ENCODE results near the gene GABBR2. TPM values are rescaled to one million over a fixed set of nuclear protein-coding genes. Genes with fewer than 3 reads are reported as not detected.

Gene GABBR2
- total and polyA plus RNA-seq, 2 donors = 0.04 to 0.53 TPM

DNA sequence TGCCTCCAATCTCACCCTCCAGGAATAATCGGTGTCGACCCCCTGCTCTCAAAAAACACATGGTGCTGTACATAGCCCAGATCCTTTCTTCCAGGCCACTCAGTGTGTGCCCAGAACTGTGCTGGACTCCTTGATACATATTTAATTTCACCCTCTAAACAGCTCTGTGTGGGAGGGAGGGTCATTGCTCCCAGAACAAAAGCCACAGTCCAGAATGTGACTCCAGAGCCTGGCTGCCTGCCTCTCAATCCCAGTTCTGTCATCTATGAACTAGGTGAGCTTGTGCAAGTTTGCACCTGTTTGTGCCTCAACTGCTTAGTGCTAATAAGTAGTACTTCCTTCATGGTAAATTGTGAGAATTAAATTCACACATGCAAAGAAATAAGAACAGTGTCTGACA, 93.1 kb downstream of the GABBR2 start:
- Histone ChIP-seq H3K4me1 (ENCODE audit: insufficient read depth) (no peaks in the 10 kb centered on the region), H3K36me3 (ENCODE audit: insufficient read depth) (no peaks in the 10 kb centered on the region), H3K4me3 (ENCODE audit: low read depth, low read length) (no peak overlapping the region), H3K27ac (ENCODE audit: low read depth) (no peak overlapping the region)
- 76% methylated on average over 2 of the region's 2 CpGs for WGBS
- no peak for DNase-seq (ENCODE audit: extremely low spot score)

DNA sequence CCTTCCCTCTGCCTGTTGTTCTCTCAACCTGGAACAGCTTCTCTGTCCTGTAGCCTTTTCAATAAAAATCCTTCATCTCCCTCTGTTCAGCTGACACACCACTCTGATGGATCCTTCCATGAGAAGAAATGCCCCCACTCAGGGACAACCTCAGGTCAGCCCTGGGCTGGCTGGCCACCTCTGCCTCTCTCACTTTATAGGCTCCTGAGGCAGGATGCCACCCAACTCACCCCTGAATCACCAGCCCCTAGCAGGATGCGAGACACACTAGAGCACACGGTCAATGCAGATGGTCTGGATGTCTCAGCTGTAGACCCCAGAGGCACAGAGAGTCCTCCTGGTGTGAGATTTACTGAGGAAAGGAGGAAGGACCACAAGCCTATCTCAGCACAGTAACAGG, 93.8 kb downstream of the GABBR2 start:
- 79% methylated on average over 2 of the region's 2 CpGs for WGBS
- H3K36me3 ChIP-seq (ENCODE audit: insufficient read depth) = no peaks in the 10 kb centered on the region
- no peaks in the 10 kb centered on the region for H3K4me1 ChIP-seq (ENCODE audit: insufficient read depth)
- no peak overlapping the region for H3K4me3 ChIP-seq (ENCODE audit: low read depth, low read length)
- no peak overlapping the region for H3K27ac ChIP-seq (ENCODE audit: low read depth)
- no peak for DNase-seq (ENCODE audit: extremely low spot score)

DNA sequence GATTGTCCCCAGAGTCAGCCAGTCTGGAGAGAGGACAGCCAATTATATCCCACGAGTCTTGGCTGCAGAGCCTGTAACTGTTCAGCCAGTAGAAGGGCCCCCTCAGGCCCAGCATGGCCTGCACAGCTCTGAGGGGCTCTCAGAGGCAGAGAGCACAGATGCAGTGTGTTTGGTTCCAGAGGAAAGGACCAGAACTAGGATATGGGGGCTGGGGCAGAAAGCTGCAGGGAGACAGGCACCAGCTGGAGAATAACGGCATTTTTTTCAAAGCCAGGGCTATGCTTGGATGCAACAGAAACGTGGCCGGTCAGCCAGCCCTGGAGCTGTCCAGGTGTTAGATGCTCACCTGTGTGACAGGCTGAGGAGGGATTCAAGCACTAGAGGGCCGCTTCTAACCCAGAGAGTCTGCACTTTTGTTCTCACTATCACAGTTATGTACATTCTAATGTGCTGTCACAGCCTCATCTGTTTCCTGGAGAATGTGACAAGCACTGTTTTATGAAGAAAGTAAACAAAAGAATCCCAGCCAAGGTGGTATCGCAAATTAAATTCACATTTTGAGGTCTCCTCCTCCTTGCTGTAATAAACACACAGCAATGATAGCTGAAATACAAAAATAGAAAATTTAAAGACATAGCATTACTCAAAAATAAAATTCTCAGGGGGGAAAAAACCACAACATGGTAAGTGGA, 96.5 kb downstream of the GABBR2 start:
- H3K4me1 ChIP-seq (ENCODE audit: insufficient read depth) = no peaks in the 10 kb centered on the region
- no peak for DNase-seq (ENCODE audit: extremely low spot score)
- H3K4me3 ChIP-seq (ENCODE audit: low read depth, low read length) = no peak overlapping the region
- H3K36me3 ChIP-seq (ENCODE audit: insufficient read depth) = no peaks in the 10 kb centered on the region
- H3K27ac ChIP-seq (ENCODE audit: low read depth) = no peak overlapping the region
- WGBS = 40% methylated on average over 6 of the region's 6 CpGs

DNA sequence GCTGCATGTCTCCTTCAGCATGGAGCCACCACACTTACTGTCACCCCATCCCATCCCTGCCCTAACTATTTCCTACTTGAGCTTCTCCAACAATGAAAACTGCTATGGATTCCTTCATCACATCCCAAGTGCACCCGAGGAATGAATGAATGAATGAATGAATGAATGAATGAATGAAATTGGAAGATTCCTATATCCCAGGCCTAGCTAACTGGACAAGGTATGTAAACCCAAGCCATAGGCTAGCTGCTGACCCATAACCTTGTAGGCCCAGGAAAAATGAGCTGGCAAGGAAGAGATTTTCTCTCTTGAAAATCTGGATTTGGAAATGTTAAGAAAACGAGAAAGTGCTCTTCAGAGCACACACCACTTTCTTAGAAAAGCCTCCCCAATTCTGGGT, 97.4 kb downstream of the GABBR2 start:
- 85% methylated on average over 2 of the region's 2 CpGs for WGBS

DNA sequence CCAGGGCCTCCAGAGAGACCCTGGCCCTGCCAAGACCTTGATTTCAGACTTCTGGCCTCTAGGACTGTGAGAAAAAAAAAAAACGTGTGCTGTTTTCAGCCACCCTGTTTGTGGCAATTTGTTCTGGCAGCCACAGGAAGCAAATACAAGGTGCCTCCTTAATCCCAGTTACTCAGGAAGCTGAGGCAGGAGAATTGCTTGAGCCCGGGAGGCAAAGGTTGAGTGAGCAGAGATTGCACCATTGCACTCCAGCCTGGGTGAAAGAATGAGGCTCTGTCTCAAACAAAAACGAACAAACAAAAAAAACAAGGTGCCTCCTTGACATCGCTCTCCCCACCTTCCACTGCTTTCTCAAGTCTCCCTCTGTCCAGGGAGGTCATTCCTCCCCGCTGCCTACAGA, 98.0 kb downstream of the GABBR2 start:
- no peaks in the 10 kb centered on the region for H3K4me1 ChIP-seq (ENCODE audit: insufficient read depth)
- H3K4me3 ChIP-seq (ENCODE audit: low read depth, low read length) = no peak overlapping the region
- H3K27ac ChIP-seq (ENCODE audit: low read depth) = no peak overlapping the region
- no peaks in the 10 kb centered on the region for H3K36me3 ChIP-seq (ENCODE audit: insufficient read depth)
- DNase-seq (ENCODE audit: extremely low spot score) = no peak
- 70% methylated on average over 5 of the region's 5 CpGs for WGBS

More for the DNA sequence above, 97.4 kb downstream of the GABBR2 start:
- Histone ChIP-seq H3K27ac (ENCODE audit: low read depth) (no peak overlapping the region), H3K4me3 (ENCODE audit: low read depth, low read length) (no peak overlapping the region), H3K36me3 (ENCODE audit: insufficient read depth) (no peaks in the 10 kb centered on the region), H3K4me1 (ENCODE audit: insufficient read depth) (no peaks in the 10 kb centered on the region)
- no peak for DNase-seq (ENCODE audit: extremely low spot score)

DNA sequence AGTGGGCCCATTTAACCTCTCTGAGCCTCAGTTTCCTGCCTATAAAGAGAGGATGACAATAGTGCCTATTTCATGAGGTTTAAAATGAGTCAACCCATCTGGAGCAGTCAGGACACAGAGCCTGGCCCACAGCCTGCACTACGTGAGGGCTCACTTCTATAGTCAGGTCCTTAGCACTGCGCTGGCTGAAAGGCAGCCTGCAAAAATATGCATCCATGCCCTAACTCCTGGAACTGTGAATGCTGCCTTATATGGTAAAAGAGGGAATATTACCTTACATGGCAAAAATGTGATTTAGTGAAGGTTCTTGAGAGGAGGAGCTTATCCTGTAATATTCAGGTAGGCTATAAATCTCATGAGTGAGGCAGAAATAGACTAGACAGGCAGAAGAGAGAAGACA, 98.5 kb downstream of the GABBR2 start:
- DNase-seq (ENCODE audit: extremely low spot score) = no peak
- Histone ChIP-seq H3K36me3 (ENCODE audit: insufficient read depth) (no peaks in the 10 kb centered on the region), H3K27ac (ENCODE audit: low read depth) (no peak overlapping the region), H3K4me3 (ENCODE audit: low read depth, low read length) (no peak overlapping the region), H3K4me1 (ENCODE audit: insufficient read depth) (no peaks in the 10 kb centered on the region)
- WGBS = 79% methylated on average over 2 of the region's 2 CpGs

DNA sequence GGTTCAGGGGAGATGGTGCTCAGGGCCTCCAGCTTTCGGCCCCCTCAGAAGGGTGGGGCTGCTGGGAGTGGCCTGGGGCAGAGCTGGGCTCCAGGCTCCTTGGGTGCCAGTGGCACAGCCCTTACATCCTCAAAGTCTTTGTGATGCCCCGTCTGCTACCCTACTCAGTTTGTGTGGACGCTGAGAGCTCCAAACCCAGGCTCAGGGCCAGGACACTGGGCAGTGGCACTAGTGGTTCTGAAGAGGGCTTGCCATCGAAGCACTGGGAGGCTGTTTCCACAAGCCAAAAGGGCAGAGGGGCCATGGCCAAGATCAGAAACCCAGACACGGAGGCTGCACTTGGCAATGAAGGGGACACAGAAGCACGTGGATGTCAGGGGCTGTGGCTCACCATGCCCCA, 99.1 kb downstream of the GABBR2 start:
- DNase-seq (ENCODE audit: extremely low spot score) = no peak
- Histone ChIP-seq H3K4me3 (ENCODE audit: low read depth, low read length) (no peak overlapping the region), H3K36me3 (ENCODE audit: insufficient read depth) (no peaks in the 10 kb centered on the region), H3K27ac (ENCODE audit: low read depth) (no peak overlapping the region), H3K4me1 (ENCODE audit: insufficient read depth) (no peaks in the 10 kb centered on the region)
- 81% methylated on average over 6 of the region's 6 CpGs for WGBS

DNA sequence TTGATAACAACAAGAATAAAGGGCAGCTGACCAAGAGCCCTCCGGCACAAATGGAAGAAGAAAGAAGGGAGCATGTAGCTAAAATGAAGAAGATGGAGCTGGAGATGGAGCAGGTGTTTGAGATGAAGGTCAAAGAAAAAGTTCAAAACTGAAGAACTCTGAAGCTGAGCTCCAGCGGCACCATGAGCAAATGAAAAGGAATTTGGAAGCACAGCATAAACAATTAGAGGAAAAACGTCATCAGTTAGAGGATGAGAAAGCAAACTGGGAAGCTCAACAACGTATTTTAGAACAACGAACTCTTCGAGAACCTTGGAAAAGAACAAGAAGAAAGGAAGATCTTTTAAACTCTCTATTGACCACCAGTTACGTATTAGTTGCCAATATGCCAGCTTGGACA, 100.9 kb downstream of the GABBR2 start:
- Histone ChIP-seq H3K36me3 (ENCODE audit: insufficient read depth) (no peaks in the 10 kb centered on the region), H3K4me1 (ENCODE audit: insufficient read depth) (no peaks in the 10 kb centered on the region), H3K4me3 (ENCODE audit: low read depth, low read length) (no peak overlapping the region), H3K27ac (ENCODE audit: low read depth) (no peak overlapping the region)
- 34% methylated on average over 7 of the region's 7 CpGs for WGBS
- DNase-seq (ENCODE audit: extremely low spot score) = no peak

DNA sequence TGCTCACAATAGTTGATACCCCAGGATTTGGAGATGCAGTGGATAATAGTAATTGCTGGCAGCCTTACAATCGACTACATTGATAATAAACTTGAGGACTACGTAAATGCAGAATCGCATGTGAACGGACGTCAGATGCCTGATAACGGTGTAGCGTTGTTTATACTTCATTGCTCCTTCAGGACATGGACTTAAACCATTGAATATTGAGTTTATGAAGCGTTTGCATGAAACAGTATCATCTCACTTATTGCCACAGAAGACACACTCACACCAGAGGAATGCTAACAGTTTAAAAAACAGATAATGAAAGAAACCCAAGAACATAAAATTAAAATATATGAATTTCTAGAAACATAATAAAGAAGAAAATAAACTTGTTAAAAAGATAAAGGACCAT, 101.6 kb downstream of the GABBR2 start:
- H3K27ac ChIP-seq (ENCODE audit: low read depth) = no peak overlapping the region
- no peak for DNase-seq (ENCODE audit: extremely low spot score)
- no peaks in the 10 kb centered on the region for H3K36me3 ChIP-seq (ENCODE audit: insufficient read depth)
- 57% methylated on average over 8 of the region's 8 CpGs for WGBS
- H3K4me1 ChIP-seq (ENCODE audit: insufficient read depth) = no peaks in the 10 kb centered on the region
- H3K4me3 ChIP-seq (ENCODE audit: low read depth, low read length) = no peak overlapping the region

DNA sequence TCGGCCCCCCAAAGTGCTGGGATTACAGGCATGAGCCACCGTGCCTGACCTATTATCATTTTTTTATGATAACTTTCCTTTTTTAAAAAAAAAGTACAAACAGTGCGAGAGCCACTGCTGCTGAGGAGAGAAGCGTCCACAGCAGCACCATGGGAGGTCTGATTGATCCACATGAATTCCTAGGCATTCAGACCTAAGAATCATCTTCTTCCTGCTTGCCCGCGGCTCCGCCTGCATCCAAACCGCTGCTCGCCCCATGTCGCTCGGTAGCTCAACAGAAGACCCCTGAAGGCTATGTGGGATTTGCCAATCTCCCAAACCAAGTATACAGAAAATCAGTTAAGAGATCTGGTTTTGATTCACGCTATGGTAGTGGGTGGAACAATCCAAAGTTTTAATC, 102.0 kb downstream of the GABBR2 start:
- Histone ChIP-seq H3K4me3 (ENCODE audit: low read depth, low read length) (no peak overlapping the region), H3K36me3 (ENCODE audit: insufficient read depth) (no peaks in the 10 kb centered on the region), H3K27ac (ENCODE audit: low read depth) (no peak overlapping the region), H3K4me1 (ENCODE audit: insufficient read depth) (no peaks in the 10 kb centered on the region)
- no peak for DNase-seq (ENCODE audit: extremely low spot score)
- WGBS = 90% methylated on average over 12 of the region's 12 CpGs

DNA sequence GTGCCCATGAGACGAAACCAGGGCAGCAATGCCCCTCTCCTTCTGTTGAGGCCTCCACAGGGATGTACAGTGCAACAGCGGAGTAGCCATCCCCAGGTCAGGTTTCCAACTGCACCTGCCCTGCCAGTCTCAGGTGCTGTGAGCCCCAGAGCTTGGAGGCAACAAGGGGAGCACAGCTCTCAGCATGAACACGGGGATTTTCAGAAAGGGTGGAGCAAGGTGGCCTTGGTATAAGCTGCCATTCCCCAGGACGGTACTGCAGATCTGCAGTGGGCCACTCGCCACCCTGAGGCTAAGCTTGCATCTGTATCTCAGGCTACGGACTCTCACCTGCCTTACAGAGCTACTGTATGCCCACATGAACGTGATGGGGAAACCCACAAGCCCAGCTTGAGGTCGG, 103.6 kb downstream of the GABBR2 start:
- WGBS = 83% methylated on average over 8 of the region's 8 CpGs
- no peaks in the 10 kb centered on the region for H3K4me1 ChIP-seq (ENCODE audit: insufficient read depth)

DNA sequence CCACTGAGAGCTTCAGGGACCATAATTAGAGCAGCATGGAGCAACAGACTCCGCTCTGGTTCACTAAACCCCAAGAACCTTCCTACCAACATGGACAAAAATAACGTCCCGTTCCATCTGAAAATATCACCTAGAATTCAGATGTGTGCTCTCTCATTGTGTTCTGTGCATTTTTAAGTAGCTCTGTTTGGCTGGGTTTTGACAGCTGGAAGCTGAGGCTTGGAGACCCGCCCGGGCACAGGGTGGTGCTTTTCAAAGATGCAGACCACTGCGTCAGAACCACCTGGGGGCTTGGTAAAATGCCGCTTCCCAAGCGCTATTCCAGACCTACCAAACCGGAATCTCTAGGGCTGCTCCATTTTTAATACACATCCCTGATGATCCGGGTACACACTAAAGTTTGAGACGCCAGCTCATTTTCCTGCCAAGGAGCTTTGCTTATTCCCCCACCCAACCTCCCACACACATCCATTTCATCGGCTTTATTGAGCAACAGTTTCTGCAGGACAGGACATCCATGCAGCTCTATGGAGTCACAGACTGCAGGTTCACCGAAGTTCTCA, 104.8 kb downstream of the GABBR2 start:
- Histone ChIP-seq H3K4me1 (ENCODE audit: insufficient read depth) (no peaks in the 10 kb centered on the region), H3K4me3 (ENCODE audit: low read depth, low read length) (no peak overlapping the region), H3K36me3 (ENCODE audit: insufficient read depth) (no peaks in the 10 kb centered on the region), H3K27ac (ENCODE audit: low read depth) (no peak overlapping the region)
- 85% methylated on average over 13 of the region's 13 CpGs for WGBS
- DNase-seq (ENCODE audit: extremely low spot score) = no peak

More for the DNA sequence above, 103.6 kb downstream of the GABBR2 start:
- Histone ChIP-seq H3K27ac (ENCODE audit: low read depth) (no peak overlapping the region), H3K36me3 (ENCODE audit: insufficient read depth) (no peaks in the 10 kb centered on the region), H3K4me3 (ENCODE audit: low read depth, low read length) (no peak overlapping the region)
- no peak for DNase-seq (ENCODE audit: extremely low spot score)

DNA sequence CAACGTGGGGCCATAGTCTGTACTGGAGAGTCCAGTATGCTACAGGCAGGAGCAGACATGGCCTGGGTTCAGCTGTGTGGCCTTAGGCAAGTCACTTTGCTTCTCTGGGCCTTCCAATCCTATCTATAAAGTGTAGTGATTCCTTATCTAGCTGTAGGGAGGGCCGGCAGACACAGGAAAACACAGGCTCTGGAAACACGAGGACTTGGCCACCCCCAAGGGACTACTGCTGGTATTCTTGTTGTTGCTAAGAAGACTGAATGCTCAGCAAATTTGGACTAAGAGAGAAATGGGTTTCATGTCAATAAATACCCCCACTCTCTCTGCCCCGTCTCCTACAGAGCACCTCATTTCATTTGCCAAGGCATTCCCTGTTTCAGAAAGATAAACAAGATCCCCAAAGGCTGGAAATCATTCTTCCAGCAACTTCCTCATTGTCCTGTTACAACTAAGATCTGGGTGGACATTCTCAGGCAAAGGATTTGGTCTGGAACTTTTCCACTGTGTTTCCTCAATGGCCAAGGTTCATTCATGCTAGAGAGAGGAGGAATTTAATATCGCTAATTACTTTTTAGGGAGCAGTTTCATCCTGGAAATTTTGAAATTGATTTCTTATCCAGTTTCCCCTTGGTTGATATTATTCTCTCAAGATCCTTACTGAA, 105.8 kb downstream of the GABBR2 start:
- WGBS = 45% methylated on average over 5 of the region's 5 CpGs
- Histone ChIP-seq H3K36me3 (ENCODE audit: insufficient read depth) (no peaks in the 10 kb centered on the region), H3K4me1 (ENCODE audit: insufficient read depth) (no peaks in the 10 kb centered on the region), H3K4me3 (ENCODE audit: low read depth, low read length) (no peak overlapping the region), H3K27ac (ENCODE audit: low read depth) (no peak overlapping the region)
- DNase-seq (ENCODE audit: extremely low spot score) = no peak

DNA sequence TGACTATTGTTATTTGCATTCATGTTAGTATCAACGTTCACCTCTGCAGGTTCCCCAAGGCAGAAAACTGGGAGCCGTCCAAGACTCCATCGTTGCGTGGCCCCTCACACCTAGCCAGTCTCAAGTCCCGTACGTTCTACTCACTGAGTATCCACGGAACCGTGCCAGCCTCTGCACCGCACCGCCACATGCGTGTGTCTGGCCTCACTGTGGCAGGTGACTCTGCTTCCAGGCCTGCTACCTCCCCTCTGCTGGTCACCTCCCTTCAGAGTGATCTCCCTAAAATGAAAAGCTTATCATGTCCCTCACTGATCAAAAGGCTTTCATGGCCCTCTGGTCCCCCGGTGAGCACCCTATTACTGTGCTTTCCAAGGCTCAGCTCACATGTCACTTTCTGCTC, 108.1 kb downstream of the GABBR2 start:
- Histone ChIP-seq H3K4me3 (ENCODE audit: low read depth, low read length) (no peak overlapping the region), H3K36me3 (ENCODE audit: insufficient read depth) (no peaks in the 10 kb centered on the region), H3K4me1 (ENCODE audit: insufficient read depth) (no peaks in the 10 kb centered on the region), H3K27ac (ENCODE audit: low read depth) (no peak overlapping the region)
- 90% methylated on average over 12 of the region's 12 CpGs for WGBS
- DNase-seq (ENCODE audit: extremely low spot score) = no peak

All from urinary bladder (tissue), 4 donors.